Measurements from ENCODE around the gene ZXDC. TPM values are rescaled to one million over a fixed set of nuclear protein-coding genes. Genes with fewer than 3 reads are reported as not detected.

Gene ZXDC
- total RNA-seq, 4 donors from 2014 or later, result 18.5 to 57.9 (median 33.5) TPM

DNA sequence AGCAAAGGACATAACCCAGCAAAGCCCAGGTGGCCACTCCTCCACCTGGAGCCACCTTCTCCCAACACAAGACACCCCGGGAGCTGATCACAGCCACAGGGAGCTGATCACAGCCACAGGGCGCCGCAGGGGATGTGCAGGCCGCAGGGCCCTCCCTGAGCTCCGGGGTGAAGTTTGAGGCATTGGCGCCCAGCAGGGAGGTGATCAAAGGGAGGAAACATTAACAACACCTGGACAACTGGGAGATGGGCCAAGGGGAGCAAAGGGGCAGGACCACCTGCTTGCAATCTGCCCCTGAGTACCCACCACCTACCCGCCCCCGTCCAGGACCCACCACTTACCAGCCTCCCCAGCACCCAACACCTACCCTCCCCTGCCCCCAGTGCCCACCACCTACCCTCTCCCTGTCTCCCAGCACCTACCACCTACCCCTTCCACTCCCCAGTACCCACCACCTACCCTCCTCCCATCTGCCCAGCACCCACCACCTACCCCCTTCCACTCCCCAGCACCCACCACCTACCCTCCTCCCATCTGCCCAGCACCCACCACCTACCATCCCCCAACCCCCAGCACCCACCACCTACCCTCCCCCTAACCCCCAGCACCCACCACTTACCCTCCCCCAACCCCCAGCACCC is 39.5 kb upstream of the ZXDC start:
- Histone ChIP-seq H3K27ac (no peak overlapping the region), H3K36me3 (no peaks in the 10 kb centered on the region), H3K27me3 (no peaks in the 10 kb centered on the region), H3K9me3 (no peaks in the 10 kb centered on the region), H3K4me1 (no peaks in the 10 kb centered on the region), H3K4me3 (no peak overlapping the region)
- DNase-seq, result no peak
- intact Hi-C loops (cut with DNase I; ENCODE audit: low total_unique reads), result no loop called here
- TF ChIP-seq POLR2A (IDR thresholded peaks at IDR 0.05) (no peak), CTCF (IDR thresholded peaks at IDR 0.05) (no peak)

- no peaks in the 10 kb centered on the region for H3K36me3 ChIP-seq
- H3K9me3 ChIP-seq, result no peaks in the 10 kb centered on the region
- TF ChIP-seq CTCF (IDR thresholded peaks at IDR 0.05) (no peak), POLR2A (IDR thresholded peaks at IDR 0.05) (no peak)
- DNase-seq, result no peak
- intact Hi-C loops (cut with DNase I; ENCODE audit: low total_unique reads), result no loop called here
- H3K4me3 ChIP-seq, result no peak overlapping the region
- H3K4me1 ChIP-seq, result no peaks in the 10 kb centered on the region
- no peaks in the 10 kb centered on the region for H3K27me3 ChIP-seq
- no peak overlapping the region for H3K27ac ChIP-seq
These were observed 38.5 kb upstream of the ZXDC start for GRCh38 chr3:126514161-126514560.

GRCh38 chr3:126512916-126513650 is 37.4 kb upstream of the ZXDC start:
- no peak overlapping the region for H3K4me3 ChIP-seq
- intact Hi-C loops (cut with DNase I; ENCODE audit: low total_unique reads), result no loop called here

DNA sequence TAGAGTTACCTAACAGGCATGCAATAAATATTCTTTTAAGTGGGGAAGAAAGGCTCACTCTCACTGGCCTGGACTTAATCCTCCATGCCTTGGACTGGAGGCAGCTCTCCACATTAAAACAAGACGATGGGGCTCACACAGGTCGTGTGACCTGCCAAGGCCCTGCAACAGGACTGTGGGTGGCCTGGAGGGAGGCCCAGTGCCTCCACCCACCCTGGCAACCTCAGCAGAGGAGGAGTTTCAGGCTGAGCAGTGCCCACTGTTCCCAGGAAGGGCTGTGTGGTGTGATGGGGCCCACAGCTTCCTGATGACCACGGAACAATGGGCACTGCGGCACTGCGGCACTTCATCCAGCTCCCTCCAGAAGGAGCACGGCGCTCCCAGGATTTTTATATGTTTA is 36.3 kb upstream of the ZXDC start:
- intact Hi-C loops (cut with DNase I; ENCODE audit: low total_unique reads), result no loop called here
- no peak for DNase-seq

More at GRCh38 chr3:126512916-126513650, 37.4 kb upstream of the ZXDC start:
- H3K27me3 ChIP-seq, result no peaks in the 10 kb centered on the region
- H3K36me3 ChIP-seq, result no peaks in the 10 kb centered on the region
- no peak overlapping the region for H3K27ac ChIP-seq
- DNase-seq, result no peak
- H3K4me1 ChIP-seq, result no peaks in the 10 kb centered on the region
- no peak for TF ChIP-seq CTCF (IDR thresholded peaks at IDR 0.05)
- no peak for TF ChIP-seq POLR2A (IDR thresholded peaks at IDR 0.05)
- H3K9me3 ChIP-seq, result no peaks in the 10 kb centered on the region

More for the DNA sequence above, 36.3 kb upstream of the ZXDC start:
- Histone ChIP-seq H3K27ac (no peak overlapping the region), H3K4me3 (no peak overlapping the region), H3K36me3 (no peaks in the 10 kb centered on the region), H3K27me3 (no peaks in the 10 kb centered on the region), H3K4me1 (no peaks in the 10 kb centered on the region), H3K9me3 (no peaks in the 10 kb centered on the region)
- TF ChIP-seq POLR2A (IDR thresholded peaks at IDR 0.05) (no peak), CTCF (IDR thresholded peaks at IDR 0.05) (no peak)

Measured in uterus (tissue), 4 donors.